UCSD-AML1 (cell line): ENCODE data around the gene GPR160.
A peak's percentile ranks its signal among the peaks of the same experiment; 100 is the strongest.
"Not testable (repeated sequence)": the region's sequence is repeated elsewhere in the genome, so short reads cannot be mapped to it uniquely, and the experiment has no call there.

ENCODE experiments used
- DNase-seq: peaks from one replicate; lab custom pipeline; 2025; ENCODE audit not compliant: unreplicated experiment; lab: John Stamatoyannopoulos, UW

GPR160 gene

GRCh38 chr3:170037463-170038433 is at the start of gene GPR160:
Gene GPR160, plus strand, starts transcription at chr3:170037995. Its CDS starts 45,978 bp downstream, at chr3:170083973.
- DNase-seq: peak; percentile 87

- DNase-seq: no peak
Observed at GRCh38 chr3:169990431-169990830, 47.4 kb upstream of the GPR160 start.

- DNase-seq: no peak
Observed at GRCh38 chr3:169992156-169992555, 45.6 kb upstream of the GPR160 start.

GRCh38 chr3:169992781-169993180 is 45.0 kb upstream of the GPR160 start:
- no peak for DNase-seq

GRCh38 chr3:169993761-169994160 is 44.0 kb upstream of the GPR160 start:
- DNase-seq: no peak

GRCh38 chr3:169996063-169996462 is 41.7 kb upstream of the GPR160 start:
- no peak for DNase-seq

- DNase-seq: no peak
Observed at GRCh38 chr3:169998668-169999131, 39.1 kb upstream of the GPR160 start.

- DNase-seq: no peak
Observed at GRCh38 chr3:169999433-169999832, 38.4 kb upstream of the GPR160 start.

- no peak for DNase-seq
Observed at GRCh38 chr3:170000051-170000450, 37.7 kb upstream of the GPR160 start.

- no peak for DNase-seq
Observed at GRCh38 chr3:170002231-170002630, 35.6 kb upstream of the GPR160 start.

- no peak for DNase-seq
Observed at GRCh38 chr3:170002879-170003278, 34.9 kb upstream of the GPR160 start.

GRCh38 chr3:170003881-170004356 is 33.9 kb upstream of the GPR160 start:
- DNase-seq: no peak

GRCh38 chr3:170007031-170007663 is 30.6 kb upstream of the GPR160 start:
- DNase-seq: peak; percentile 17

GRCh38 chr3:170010498-170010897 is 27.3 kb upstream of the GPR160 start:
- no peak for DNase-seq

- no peak for DNase-seq
Observed at GRCh38 chr3:170012683-170013400, 25.0 kb upstream of the GPR160 start.

- DNase-seq: no peak
Observed at GRCh38 chr3:170016057-170016456, 21.7 kb upstream of the GPR160 start.

- DNase-seq: not testable (repeated sequence)
Observed at GRCh38 chr3:170019306-170019705, 18.5 kb upstream of the GPR160 start.

GRCh38 chr3:170021083-170021482 is 16.7 kb upstream of the GPR160 start:
- no peak for DNase-seq

GRCh38 chr3:170022336-170022735 is 15.5 kb upstream of the GPR160 start:
- DNase-seq: no peak

- no peak for DNase-seq
Observed at GRCh38 chr3:170023165-170023564, 14.6 kb upstream of the GPR160 start.

- DNase-seq: no peak
Observed at GRCh38 chr3:170024581-170024980, 13.2 kb upstream of the GPR160 start.
